Measurements from ENCODE around the gene ABCD3.

Gene ABCD3

DNA sequence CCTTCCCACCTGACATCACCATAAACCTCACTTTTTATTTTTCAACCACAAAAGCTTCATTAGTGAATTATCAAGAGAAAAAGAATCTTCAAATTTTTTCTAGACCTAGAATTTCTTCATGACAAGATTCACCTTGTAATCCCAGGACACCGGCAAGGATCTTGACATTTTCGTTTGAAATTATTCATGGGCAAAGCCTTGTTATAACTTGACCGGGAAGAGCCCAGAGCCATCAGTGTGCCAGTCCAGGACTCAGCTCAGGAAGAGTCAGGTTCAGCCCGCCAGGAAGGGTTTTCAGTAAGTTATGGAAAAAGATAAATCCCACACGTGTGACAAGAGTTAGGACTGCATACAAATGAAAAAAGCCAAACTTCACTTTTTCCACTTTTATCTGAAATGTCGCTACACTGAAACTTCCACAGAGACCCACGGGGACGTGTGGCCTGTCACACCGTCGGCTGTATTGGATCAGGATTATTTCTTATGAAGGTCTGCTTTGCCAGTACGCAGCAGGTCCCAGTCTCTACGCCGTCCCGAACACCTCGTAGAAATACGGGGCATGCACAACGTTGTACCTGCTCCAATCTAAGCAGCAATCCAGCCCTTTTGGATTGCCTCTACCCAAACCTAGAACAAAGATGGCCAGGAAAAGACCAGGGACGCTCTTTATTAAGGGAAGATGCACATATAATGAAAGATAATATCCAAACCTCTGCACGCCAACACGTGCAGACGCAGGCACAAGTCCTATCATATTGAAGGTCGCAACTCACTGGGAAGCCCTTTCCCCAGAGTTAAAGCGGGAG, 122.5 kb downstream of the ABCD3 start:
- peak overlapping the region; percentile 71 for H3K9ac ChIP-seq (ENCODE audit: low read depth, low read length, poor library complexity, severe bottlenecking)
- TF ChIP-seq EZH2phosphoT487 (IDR thresholded peaks at IDR 0.05; ENCODE audit: borderline replicate concordance) = no peak
- TF ChIP-seq, protein P1, sequence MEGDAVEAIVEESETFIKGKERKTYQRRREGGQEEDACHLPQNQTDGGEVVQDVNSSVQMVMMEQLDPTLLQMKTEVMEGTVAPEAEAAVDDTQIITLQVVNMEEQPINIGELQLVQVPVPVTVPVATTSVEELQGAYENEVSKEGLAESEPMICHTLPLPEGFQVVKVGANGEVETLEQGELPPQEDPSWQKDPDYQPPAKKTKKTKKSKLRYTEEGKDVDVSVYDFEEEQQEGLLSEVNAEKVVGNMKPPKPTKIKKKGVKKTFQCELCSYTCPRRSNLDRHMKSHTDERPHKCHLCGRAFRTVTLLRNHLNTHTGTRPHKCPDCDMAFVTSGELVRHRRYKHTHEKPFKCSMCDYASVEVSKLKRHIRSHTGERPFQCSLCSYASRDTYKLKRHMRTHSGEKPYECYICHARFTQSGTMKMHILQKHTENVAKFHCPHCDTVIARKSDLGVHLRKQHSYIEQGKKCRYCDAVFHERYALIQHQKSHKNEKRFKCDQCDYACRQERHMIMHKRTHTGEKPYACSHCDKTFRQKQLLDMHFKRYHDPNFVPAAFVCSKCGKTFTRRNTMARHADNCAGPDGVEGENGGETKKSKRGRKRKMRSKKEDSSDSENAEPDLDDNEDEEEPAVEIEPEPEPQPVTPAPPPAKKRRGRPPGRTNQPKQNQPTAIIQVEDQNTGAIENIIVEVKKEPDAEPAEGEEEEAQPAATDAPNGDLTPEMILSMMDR (conservative IDR thresholded peaks at IDR 0.05; ENCODE audit: low read length) = no peak
- no peaks in the 10 kb centered on the region for H3K9me3 ChIP-seq (ENCODE audit: insufficient read depth, low read depth, low read length)
- no peaks in the 10 kb centered on the region for H3F3A ChIP-seq (ENCODE audit: low read depth)
- H3K4me1 ChIP-seq (ENCODE audit: insufficient read depth, low read length, poor library complexity, severe bottlenecking) = peaks cover 43% of the 10 kb centered on the region
- peak overlapping the region; percentile 55 for H3K4me2 ChIP-seq (ENCODE audit: low read depth, low read length, poor library complexity, severe bottlenecking)
- H4K20me1 ChIP-seq (ENCODE audit: insufficient read depth, low read length, poor library complexity, severe bottlenecking) = no peaks in the 10 kb centered on the region
- no peaks in the 10 kb centered on the region for H3K79me2 ChIP-seq (ENCODE audit: insufficient read depth, low read length)
- no peaks in the 10 kb centered on the region for H3K9me2 ChIP-seq (replicated peaks; ENCODE audit: low read depth, low read length)
- H3K4me3 ChIP-seq (ENCODE audit: low read length, poor library complexity, severe bottlenecking) = peak overlapping the region; percentile 78
- no peaks in the 10 kb centered on the region for H3K36me3 ChIP-seq (ENCODE audit: insufficient read depth, low read length)
- H3K27me3 ChIP-seq (ENCODE audit: insufficient read depth, low read length, poor library complexity, severe bottlenecking) = no peaks in the 10 kb centered on the region
- peak overlapping the region; percentile 85 for H2AFZ ChIP-seq (ENCODE audit: low read length)

DNA sequence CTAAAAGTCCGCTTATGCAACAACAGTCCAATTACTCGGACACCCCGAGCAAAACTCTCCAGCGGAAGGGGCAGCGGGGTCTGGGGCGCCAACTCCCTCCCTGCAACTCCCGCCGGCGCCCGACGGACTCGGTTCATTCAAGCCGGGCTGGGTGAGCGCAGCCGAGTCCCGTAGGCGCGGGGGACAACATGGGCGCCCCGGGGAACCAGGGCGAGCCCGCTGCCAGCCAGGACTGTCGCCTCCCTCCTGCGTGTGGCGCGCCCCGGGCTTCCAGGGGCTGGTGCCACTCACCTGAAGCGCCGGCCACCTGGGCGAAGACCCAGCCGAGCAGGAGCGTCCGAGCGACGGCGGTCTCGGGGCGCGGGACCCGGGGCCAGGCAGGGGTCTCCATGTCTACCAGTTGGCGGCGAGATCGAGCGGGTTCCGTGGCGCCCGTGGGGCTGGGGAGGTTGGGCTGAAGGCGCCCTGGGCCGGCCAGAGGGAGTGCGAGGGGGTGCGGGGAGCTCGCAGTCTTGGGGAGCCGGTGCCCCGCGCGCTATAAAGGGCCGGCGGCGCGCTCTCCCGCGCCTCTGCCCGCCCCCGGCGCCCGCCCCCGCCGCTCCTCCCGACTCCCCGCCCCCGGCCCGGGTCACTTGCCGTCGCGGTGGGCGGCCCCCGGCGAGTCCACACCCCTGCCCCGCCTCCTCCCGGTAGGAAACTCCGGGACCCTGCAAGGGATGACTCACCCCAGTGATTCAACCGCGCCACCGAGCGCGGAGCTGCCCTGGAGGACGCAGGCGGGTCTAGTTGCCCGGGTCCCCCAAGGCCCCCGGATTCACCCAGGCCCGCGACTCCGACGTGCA, 123.3 kb downstream of the ABCD3 start, which contains the start of gene F3:
Gene F3, minus strand, starts transcription at position 514 of the 842 bp plus-strand sequence. Its CDS starts 123 bp downstream, at position 391.
- Histone ChIP-seq H3F3A (ENCODE audit: low read depth) (no peaks in the 10 kb centered on the region), H3K9ac (ENCODE audit: low read depth, low read length, poor library complexity, severe bottlenecking) (peak within 1 kb of the TSS; percentile 71), H2AFZ (ENCODE audit: low read length) (peak within 1 kb of the TSS; percentile 85), H3K27me3 (ENCODE audit: insufficient read depth, low read length, poor library complexity, severe bottlenecking) (no peaks in the 10 kb centered on the region), H3K9me3 (ENCODE audit: insufficient read depth, low read depth, low read length) (no peaks in the 10 kb centered on the region), H3K4me2 (ENCODE audit: low read depth, low read length, poor library complexity, severe bottlenecking) (peak within 1 kb of the TSS; percentile 90), H3K4me1 (ENCODE audit: insufficient read depth, low read length, poor library complexity, severe bottlenecking) (peaks cover 43% of the 10 kb centered on the region), H4K20me1 (ENCODE audit: insufficient read depth, low read length, poor library complexity, severe bottlenecking) (no peaks in the 10 kb centered on the region), H3K79me2 (ENCODE audit: insufficient read depth, low read length) (no peaks in the 10 kb centered on the region), H3K9me2 (replicated peaks; ENCODE audit: low read depth, low read length) (no peaks in the 10 kb centered on the region), H3K36me3 (ENCODE audit: insufficient read depth, low read length) (no peaks in the 10 kb centered on the region), H3K4me3 (ENCODE audit: low read length, poor library complexity, severe bottlenecking) (peak within 1 kb of the TSS; percentile 78)
- TF ChIP-seq, protein P1 (conservative IDR thresholded peaks at IDR 0.05; ENCODE audit: low read length) = no peak
- TF ChIP-seq EZH2phosphoT487 (IDR thresholded peaks at IDR 0.05; ENCODE audit: borderline replicate concordance) = no peak

DNA sequence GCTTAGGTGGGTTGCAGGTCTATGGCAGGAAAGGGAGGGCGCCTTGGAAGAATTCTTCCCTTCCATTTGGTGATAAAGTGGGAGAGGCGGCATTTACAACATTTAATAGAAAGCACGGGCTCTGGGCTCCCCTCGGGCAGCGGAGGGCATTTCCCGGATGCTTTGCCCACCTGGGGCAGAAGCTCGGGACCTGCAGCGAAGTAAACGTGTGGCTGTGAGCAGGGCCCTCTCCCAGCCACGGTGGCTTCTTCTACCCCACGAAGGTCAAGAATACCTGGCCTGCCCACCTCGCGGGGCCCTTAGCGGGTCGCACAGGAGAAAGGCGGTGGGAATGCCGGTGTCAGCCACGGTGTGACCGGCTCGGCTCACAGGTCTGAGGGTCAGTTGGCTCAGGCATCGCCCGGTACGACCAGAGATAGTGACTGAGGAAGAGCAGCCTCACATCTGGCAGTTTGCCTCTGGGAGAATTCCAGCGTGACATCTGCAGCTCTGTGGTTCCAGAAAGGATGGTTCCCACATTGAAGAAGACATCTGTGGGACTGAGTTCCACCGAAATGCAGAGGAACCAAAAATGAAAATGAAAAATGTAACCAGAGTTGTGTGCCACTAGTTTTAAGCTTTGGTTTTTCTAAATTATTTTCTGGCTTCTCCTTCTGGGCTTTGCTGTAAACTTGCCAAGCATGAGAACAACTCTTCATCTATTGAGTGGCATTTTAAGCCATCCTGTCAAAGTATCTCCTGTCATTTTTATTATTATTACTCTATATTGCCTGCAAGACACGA, 124.1 kb downstream of the ABCD3 start:
- H2AFZ ChIP-seq (ENCODE audit: low read length) = peak overlapping the region; percentile 85
- no peaks in the 10 kb centered on the region for H3K36me3 ChIP-seq (ENCODE audit: insufficient read depth, low read length)
- H4K20me1 ChIP-seq (ENCODE audit: insufficient read depth, low read length, poor library complexity, severe bottlenecking) = no peaks in the 10 kb centered on the region
- no peaks in the 10 kb centered on the region for H3K9me3 ChIP-seq (ENCODE audit: insufficient read depth, low read depth, low read length)
- peak overlapping the region; percentile 78 for H3K4me3 ChIP-seq (ENCODE audit: low read length, poor library complexity, severe bottlenecking)
- TF ChIP-seq, protein P1 (conservative IDR thresholded peaks at IDR 0.05; ENCODE audit: low read length) = no peak
- peaks cover 43% of the 10 kb centered on the region for H3K4me1 ChIP-seq (ENCODE audit: insufficient read depth, low read length, poor library complexity, severe bottlenecking)
- no peaks in the 10 kb centered on the region for H3K79me2 ChIP-seq (ENCODE audit: insufficient read depth, low read length)
- H3F3A ChIP-seq (ENCODE audit: low read depth) = no peaks in the 10 kb centered on the region
- peak overlapping the region; percentile 71 for H3K9ac ChIP-seq (ENCODE audit: low read depth, low read length, poor library complexity, severe bottlenecking)
- H3K27me3 ChIP-seq (ENCODE audit: insufficient read depth, low read length, poor library complexity, severe bottlenecking) = no peaks in the 10 kb centered on the region
- no peaks in the 10 kb centered on the region for H3K9me2 ChIP-seq (replicated peaks; ENCODE audit: low read depth, low read length)
- H3K4me2 ChIP-seq (ENCODE audit: low read depth, low read length, poor library complexity, severe bottlenecking) = peak overlapping the region; percentile 90
